DOHH2 (cell line): ENCODE data around the gene EML6.

ENCODE experiments used
- CTCF ChIP-seq: fragments of 200-600 bp; sonication (generic); IDR thresholded peaks from one replicate; pipeline ENCODE4 v1.5.1; 2014; ENCODE audit warnings: antibody characterized with exemption, mild to moderate bottlenecking, low read depth, low read length; ENCODE audit not compliant: poor library complexity, severe bottlenecking
- EZH2phosphoT487 ChIP-seq: fragments of 200-600 bp; sonication (generic); IDR thresholded peaks from 2 replicates; pipeline ENCODE4 v1.6.1; 2017; ENCODE audit warnings: borderline replicate concordance, mild to moderate bottlenecking, antibody characterized with exemption, low read length, moderate library complexity, mixed read lengths

GRCh38 chr2:54963476-54963875, 240.0 kb downstream of the EML6 start:
- no peak for TF ChIP-seq EZH2phosphoT487
- TF ChIP-seq CTCF = no peak
